NB4 (cell line): ENCODE results near the gene YWHAG.

Source experiments
- POLR2A ChIP-seq: IDR thresholded peaks from 2 replicates; pipeline ENCODE4 v1.6.1; 2011; ENCODE audit warnings: mild to moderate bottlenecking; ENCODE audit not compliant: insufficient read length; ENCODE audit errors: extremely low read depth
- TF ChIP-seq, protein P1 (sequence below): IDR thresholded peaks from one replicate; pipeline ENCODE4 v1.5.1; 2012; ENCODE audit warnings: low read depth, low read length

GRCh38 chr7:76346097-76346496 is 12.7 kb downstream of the YWHAG start:
- no peak for TF ChIP-seq POLR2A
- TF ChIP-seq, protein P1, sequence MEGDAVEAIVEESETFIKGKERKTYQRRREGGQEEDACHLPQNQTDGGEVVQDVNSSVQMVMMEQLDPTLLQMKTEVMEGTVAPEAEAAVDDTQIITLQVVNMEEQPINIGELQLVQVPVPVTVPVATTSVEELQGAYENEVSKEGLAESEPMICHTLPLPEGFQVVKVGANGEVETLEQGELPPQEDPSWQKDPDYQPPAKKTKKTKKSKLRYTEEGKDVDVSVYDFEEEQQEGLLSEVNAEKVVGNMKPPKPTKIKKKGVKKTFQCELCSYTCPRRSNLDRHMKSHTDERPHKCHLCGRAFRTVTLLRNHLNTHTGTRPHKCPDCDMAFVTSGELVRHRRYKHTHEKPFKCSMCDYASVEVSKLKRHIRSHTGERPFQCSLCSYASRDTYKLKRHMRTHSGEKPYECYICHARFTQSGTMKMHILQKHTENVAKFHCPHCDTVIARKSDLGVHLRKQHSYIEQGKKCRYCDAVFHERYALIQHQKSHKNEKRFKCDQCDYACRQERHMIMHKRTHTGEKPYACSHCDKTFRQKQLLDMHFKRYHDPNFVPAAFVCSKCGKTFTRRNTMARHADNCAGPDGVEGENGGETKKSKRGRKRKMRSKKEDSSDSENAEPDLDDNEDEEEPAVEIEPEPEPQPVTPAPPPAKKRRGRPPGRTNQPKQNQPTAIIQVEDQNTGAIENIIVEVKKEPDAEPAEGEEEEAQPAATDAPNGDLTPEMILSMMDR: no peak
